GM18526 (cell line): ENCODE measurements around the gene ARHGAP22.

Experiments used
- POLR2A ChIP-seq: IDR thresholded peaks from 3 replicates; pipeline ENCODE4 v1.6.1; 2011; ENCODE audit not compliant: insufficient read length; ENCODE audit errors: extremely low read depth

ARHGAP22 gene

DNA sequence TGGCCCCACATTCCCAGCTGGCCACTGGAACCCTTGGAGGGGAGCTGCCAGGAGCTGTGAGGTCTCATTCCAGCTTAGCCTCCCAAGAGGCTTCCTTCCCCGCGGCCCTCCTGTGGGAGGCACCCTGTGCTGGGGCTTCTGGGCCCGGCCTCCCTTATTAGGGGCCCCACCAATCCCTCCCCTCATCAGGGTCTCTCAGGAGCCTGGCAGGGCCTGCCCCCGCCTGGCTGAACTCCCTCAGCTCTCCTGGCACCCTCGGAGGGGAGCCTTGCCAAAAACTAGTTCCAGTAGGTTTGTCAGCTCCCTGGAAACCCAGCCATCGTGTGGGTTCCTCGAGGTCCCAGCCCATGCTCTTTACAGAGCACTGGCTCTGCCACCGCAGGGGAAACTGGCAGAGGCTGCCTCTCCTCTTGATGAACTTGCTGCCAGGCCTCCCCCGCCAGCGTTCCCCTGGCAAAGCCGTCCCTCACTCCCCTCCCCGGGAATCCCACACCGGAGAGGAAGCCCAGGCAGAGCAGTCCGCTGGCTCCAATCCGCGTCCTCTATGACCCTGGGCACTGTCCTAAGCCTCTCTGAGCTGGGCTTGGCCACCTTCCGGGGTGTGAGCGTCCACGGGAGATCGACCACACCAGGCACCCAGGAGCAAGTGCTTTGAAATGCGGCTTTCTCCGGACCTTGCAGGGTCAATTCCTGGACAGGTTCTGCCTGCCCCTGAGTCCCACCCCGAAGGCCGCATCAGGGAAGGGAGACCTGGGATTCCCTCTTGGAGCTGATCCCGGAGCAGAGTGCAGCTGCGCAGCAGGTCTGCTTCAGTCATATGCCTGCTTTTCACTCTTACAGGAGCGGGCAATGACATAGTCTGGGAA lies 139.8 kb downstream of the ARHGAP22 start:
- no peak for TF ChIP-seq POLR2A

DNA sequence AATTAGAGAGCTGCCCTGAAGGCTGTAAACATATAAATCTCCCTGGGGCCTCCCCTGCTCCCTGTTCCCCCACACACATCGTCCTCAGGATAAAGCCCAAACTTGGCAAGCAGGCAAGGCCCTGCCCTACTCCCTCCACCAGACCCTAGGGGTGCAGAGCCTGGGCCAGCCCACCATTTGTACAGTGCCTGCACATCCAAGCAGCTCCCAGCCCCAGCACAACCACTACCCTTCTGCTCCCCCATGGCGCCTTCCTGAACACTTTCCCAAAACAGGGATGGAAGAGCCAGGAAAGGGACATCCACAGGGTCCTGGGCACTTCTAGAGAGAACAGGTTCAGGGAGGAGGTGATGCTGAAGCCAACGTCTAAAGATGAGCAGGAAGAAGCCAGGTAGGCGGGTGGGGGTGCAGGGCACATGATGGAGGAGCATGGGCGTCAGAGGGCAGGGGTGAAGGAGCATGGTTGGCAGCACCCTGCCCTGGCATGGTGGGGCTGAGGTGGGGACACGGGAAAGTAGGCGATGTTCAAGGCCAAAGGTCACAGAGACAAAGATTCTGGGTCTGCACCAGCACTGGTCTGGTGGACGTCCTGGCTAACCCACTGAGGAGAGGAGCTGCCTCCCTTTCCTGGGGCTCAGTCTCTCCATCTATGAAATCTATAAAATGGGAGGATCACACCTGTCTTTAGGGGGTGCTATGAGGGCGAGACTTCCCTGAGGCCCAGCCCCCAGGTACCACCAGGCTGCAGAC lies 140.6 kb downstream of the ARHGAP22 start:
- no peak for TF ChIP-seq POLR2A

DNA sequence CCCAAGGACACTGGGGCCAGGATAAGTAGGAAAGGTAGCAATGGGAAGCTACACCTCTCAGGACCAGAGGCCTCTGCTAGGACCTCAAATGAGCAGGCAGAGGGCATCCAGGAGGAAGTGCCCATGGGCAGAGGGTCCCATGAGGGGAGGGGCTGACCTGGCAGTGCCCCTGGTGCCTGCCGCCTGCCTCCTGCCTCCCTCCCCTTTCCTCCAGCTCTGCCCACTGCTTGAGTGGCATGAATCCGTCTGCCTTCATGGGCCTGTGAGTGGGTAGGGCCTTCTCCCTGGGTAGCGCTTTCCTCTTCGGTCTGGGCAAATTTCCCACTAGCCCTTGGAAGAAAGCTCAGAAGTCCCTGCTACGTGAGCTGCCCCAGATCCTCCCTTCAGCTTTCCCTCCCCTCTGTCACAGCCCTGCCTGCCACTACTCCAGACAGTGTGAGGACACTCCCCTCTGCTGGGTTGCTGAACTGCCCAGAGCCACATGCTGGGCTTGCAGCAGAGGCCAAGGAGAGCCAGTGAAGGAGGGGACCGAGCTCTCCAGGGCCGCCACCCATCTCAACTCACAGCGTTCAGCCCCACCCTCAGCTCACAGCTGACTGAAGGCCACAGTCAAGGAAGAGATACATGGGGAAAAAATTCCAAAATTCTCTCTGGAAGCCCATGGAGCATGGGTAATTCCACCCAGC lies 141.4 kb downstream of the ARHGAP22 start:
- no peak for TF ChIP-seq POLR2A

DNA sequence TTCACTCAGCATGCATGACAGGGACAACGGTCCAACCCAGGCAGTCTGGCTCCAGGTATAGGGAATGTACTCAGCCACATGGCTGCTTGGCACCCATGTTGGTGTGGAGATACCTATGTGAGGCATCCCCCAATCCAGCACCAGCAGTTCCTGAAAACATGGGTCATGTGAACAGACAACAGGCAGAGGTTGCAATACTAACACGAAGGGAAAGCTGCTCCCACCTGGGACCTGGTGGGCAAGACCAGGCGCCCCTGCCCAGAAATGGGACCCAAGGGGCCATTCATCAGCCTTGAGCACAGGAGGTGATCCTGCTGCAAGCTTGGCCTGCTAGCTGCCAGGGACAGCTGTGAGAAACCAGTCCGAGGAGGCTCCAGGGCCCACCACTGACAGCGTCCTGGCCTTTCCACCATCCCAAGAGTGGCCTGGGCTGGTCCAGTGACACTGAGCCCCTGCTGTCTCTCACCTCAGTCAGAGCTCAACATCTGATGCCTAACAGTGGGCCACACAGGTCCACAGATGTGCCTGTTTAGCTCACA lies 142.3 kb downstream of the ARHGAP22 start:
- TF ChIP-seq POLR2A: no peak

DNA sequence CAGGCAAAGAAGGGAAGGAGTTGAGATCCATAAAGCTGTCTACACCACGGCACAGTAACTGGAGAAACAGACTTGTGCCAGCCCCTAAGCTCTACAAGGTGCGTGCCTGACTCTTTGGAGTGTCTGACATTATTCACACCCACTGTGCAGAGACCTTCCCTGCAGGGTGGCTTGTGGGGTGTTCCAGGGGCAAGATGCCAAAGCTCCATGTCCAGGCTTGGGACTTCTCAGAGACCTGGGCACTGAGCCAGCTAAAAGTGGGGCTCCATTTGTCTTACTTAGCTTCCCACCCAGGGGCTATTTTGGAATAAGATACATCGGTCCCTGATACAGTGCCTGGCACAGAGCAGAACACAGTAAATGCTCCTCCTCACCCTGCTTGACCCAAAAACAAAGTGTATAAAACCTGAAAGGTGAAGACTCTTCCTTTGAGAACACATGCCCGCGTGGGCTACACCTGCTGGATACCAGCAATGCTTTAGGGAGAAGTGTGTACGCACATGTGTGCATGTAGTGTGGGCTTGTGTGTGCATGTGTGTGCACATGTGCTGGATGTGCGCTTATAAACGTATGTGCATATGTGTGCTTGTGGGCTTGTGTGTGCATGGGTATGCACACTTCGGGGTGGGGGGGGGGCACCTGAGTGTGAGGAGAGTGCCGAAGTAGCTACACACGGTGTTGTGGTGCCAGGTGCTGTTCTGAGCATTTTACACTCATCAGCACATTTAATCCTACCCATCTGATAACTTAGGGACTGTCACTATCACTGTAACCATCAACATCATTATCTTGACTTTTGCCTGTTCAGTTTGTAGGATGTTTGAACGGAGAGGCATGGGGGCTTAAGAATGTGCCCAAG lies 143.0 kb downstream of the ARHGAP22 start:
- TF ChIP-seq POLR2A: no peak

DNA sequence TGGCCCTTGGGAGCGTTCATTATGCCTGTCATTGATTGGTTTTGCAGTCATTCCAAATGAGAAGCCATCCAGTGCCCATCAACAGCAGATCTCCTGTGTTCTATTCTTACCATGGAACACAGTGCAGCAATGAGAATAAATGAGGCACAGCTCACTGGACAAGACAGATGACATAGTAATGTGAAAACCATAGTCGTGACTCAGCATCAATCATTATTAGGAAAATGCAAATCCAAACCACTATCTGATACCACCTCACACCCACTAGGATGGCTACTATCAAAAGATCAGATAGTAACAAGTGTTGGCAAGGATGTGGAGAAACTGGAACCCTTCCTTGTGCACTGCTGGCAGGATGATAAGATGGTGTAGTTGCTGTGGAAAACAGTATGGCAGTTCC lies 144.7 kb downstream of the ARHGAP22 start:
- TF ChIP-seq POLR2A: no peak

DNA sequence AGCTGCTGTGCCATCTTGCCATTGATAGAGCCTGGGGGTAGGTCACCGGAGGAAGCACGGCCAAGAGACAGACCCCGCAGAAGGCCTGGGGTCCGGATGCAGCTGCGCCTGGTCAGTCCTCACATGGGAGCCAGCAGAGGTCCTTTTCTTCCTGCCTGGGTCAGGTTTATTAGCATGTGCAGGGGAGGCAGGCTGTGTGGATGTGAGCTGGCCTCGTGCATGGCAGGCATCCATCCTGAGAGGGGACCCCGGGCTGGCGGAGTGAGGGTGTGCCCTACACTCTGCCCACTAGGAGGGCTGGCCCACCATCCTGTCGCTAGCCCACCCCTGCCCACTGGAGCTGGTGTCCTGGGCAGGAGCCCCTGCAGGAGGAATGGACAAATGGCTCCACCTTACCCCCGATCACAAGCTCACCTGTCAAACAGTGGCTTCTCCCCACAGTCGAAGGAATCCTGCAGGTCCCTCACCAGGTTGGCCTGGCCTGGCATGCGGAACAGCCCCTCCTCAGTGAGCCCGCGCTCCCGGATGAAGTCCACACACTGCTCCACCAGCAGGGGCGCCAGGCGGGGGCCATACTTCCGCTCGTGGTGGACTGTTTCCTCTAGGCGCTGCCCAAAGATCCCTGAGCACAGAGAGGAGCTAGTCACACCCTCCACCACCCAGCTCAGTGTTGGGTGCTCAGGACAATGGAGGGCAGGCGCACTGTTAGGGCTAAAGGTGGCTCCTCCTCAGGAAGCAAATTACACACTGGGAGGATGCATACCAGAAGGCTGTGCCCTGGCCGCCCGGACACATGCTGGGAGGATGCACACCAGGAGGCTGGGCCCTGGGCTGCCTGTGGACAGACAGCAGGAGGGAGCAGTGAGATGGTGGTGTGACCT lies 145.4 kb downstream of the ARHGAP22 start:
- no peak for TF ChIP-seq POLR2A

DNA sequence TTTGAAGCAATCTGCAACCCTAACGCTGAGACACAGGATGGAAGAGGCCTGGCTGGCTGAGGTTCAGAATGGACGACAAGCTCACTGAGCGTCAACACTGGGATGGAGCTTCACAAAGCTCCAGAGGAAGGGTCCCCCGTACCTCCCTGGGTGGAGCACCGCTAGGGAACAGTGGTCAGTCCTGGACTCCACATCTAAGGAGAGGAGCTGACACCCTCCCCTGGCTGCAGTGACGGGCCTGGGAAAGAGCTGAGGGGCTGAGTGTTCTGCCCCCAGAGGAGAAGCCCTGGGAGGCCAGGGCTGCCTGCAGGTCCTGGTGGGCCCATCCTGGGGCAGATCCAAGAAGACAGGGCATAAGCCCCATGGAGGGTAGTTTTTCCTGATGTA lies 146.2 kb downstream of the ARHGAP22 start:
- TF ChIP-seq POLR2A: no peak

DNA sequence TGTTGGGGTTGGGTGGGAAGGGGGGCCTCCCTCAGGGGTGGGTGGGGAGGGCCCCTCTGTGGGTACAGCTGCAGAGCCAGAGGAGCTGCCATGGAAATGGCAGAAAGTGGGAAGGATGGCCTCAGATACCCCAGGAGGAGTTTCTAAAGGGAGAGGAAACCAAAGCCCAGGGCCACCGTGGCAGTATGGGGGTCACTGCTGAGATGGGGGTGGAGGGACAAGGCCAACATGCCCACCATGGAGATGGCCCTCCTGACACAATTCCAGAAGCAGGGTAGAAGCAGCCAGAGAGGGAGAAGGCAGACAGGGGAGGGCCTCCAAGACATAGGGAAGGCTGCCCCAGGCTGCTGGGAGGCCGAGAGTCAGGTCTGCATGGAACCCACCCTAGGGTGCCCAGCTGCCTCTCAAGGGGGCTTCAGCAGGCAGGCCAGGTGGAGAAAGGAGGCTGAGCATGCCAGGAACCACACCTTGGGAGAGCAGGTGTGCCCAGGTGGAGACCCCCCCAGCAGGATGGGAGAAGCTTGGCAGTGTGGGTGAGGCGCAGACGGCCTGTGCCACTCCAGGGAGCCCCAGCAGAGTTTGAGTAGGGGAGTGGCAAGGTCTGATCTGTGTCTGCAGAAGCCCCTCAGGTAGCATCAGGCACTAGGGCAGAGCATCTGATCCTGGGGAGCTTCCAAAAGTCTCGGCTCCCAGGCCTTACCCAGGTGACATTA lies 146.8 kb downstream of the ARHGAP22 start:
- TF ChIP-seq POLR2A: no peak

DNA sequence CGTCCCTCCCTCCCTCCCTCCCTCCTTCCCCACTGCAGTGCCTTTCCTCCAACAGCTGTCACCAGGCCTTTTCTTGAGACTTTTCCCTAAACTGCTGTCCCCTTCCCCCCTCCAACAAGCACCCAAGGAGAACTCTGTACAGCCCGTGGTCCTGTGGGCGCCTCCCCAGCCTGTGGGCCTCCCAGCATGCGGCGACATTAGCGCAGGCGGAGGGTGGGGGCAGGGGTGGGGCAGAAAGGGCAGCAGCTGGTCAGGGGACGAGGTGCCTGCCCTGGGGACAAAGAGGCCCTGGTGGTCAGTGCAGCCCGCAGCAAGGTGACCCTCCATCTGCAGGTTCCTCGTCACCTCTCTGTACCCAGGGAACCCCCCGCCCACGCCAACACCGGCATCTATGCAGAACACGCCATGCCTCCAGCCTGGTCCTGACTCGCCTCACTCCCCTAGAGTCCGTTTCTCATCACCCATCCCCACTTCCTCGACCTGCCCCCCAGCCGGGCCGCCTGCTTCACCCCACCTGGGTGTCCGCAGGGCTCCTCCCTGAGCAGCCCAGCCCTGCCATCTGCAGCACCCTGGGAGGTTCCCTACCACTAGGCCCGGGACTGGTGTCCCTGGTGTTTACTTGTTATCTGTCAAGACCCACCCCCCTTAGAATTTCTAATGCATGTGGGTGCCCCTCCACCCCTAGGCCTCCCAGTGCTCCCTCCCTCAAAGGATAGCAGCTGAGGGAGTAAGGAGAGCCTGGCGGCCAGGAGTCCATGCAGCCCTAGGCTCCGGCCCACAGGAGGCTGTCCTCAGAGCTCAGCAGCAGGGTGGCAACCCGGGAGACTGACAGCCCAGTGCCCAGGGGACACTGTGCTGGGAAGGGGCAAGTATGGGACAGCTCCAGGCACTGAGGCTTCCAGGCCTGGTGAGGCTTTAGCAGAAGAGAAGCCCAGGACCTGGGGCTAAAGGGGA lies 147.8 kb downstream of the ARHGAP22 start:
- TF ChIP-seq POLR2A: no peak

DNA sequence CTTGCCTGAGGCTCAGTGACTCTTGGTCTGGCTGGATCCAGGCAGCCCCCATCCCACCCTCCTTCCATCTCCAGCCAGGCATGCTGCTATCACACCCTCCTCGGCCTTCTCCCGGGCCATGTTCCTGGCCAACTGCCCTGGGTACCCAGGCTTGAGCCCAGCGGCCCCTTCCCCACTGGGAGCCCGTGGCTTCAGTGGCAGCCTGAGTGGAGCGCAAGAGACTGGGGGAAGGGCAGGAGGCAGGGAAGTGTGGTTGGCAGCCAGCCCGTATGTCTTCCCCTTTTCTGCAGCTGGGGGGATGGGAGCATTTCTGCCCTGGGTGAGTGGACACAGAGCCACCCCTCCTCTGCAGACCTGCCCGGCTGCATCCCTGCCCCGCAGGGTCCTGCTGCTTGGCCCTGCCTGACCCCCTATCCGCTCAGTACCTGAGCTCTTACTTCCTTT lies 148.5 kb downstream of the ARHGAP22 start:
- TF ChIP-seq POLR2A: no peak
